GM23248 (cell line): Measurements from ENCODE around the gene THOC7.

ENCODE experiments used
- EZH2 ChIP-seq: fragments of 200-600 bp; sonication (generic); IDR thresholded peaks from 2 replicates; pipeline ENCODE4 v1.6.1; 2018; ENCODE audit warnings: antibody characterized with exemption, mild to moderate bottlenecking; ENCODE audit not compliant: insufficient read depth, poor library complexity, severe bottlenecking
- EZH2phosphoT487 ChIP-seq: fragments of 200-600 bp; sonication (generic); IDR thresholded peaks from 2 replicates; pipeline ENCODE4 v1.6.1; 2018; ENCODE audit warnings: antibody characterized with exemption, moderate library complexity, mild to moderate bottlenecking, low read depth; ENCODE audit not compliant: insufficient read depth

- TF ChIP-seq EZH2 (no peak), EZH2phosphoT487 (no peak)
Observed at GRCh38 chr3:63862804-63863149, 828 bp downstream of the THOC7 start.
